T-helper 9 cell (primary cell): ENCODE measurements around the gene CCDC102B.
"Not testable (repeated sequence)": the region's sequence is repeated elsewhere in the genome, so short reads cannot be mapped to it uniquely, and the experiment has no call there.

ENCODE experiments used
- DNase-seq: peaks from one replicate; pipeline ENCODE4 v3.0.0-alpha.2; 2020

CCDC102B gene

GRCh38 chr18:68830256-68831045, 32.6 kb downstream of the CCDC102B start:
- DNase-seq = no peak

GRCh38 chr18:68833756-68834155, 35.9 kb downstream of the CCDC102B start:
- DNase-seq = no peak

GRCh38 chr18:68837665-68838451, 40.0 kb downstream of the CCDC102B start:
- no peak for DNase-seq

GRCh38 chr18:68839701-68840100, 41.8 kb downstream of the CCDC102B start:
- no peak for DNase-seq

- no peak for DNase-seq
These were observed 42.8 kb downstream of the CCDC102B start for GRCh38 chr18:68840554-68841263.

- DNase-seq = no peak
These were observed 43.4 kb downstream of the CCDC102B start for GRCh38 chr18:68841301-68841700.

- DNase-seq = no peak
These were observed 45.1 kb downstream of the CCDC102B start for GRCh38 chr18:68842951-68843350.

GRCh38 chr18:68843473-68844089, 45.7 kb downstream of the CCDC102B start:
- no peak for DNase-seq

- no peak for DNase-seq
These were observed 49.4 kb downstream of the CCDC102B start for GRCh38 chr18:68847219-68847837.

- DNase-seq = no peak
These were observed 50.4 kb downstream of the CCDC102B start for GRCh38 chr18:68848242-68848641.

- DNase-seq = no peak
These were observed 57.0 kb downstream of the CCDC102B start for GRCh38 chr18:68854786-68855391.

GRCh38 chr18:68855491-68855890, 57.6 kb downstream of the CCDC102B start:
- DNase-seq = no peak

GRCh38 chr18:68861365-68861764, 63.5 kb downstream of the CCDC102B start:
- no peak for DNase-seq

- no peak for DNase-seq
These were observed 67.1 kb downstream of the CCDC102B start for GRCh38 chr18:68865021-68865420.

- DNase-seq = no peak
These were observed 67.6 kb downstream of the CCDC102B start for GRCh38 chr18:68865503-68865902.

- no peak for DNase-seq
These were observed 75.1 kb downstream of the CCDC102B start for GRCh38 chr18:68873003-68873402.

- no peak for DNase-seq
These were observed 76.5 kb downstream of the CCDC102B start for GRCh38 chr18:68874361-68874760.

GRCh38 chr18:68879947-68880346, 82.1 kb downstream of the CCDC102B start:
- not testable (repeated sequence) for DNase-seq

GRCh38 chr18:68887410-68887809, 89.5 kb downstream of the CCDC102B start:
- no peak for DNase-seq

GRCh38 chr18:68893354-68893753, 95.5 kb downstream of the CCDC102B start:
- DNase-seq = no peak

- DNase-seq = no peak
These were observed 99.4 kb downstream of the CCDC102B start for GRCh38 chr18:68897286-68897685.

- no peak for DNase-seq
These were observed 111.7 kb downstream of the CCDC102B start for GRCh38 chr18:68909579-68909978.
